GM12892 (cell line): ENCODE measurements around the gene KIRREL2. TPM values are rescaled to one million over a fixed set of nuclear protein-coding genes. Genes with fewer than 3 reads are reported as not detected.

Source experiments
- DNase-seq: peaks from one replicate; pipeline ENCODE4 v3.0.0; 2011; ENCODE audit not compliant: insufficient read length
- FAIRE-seq: peaks from 2 replicates; lab custom pipeline; 2011; peaks lifted over from hg19 to GRCh38; lab: Jason Lieb, UNC
- POLR2A ChIP-seq: IDR thresholded peaks from 2 replicates; pipeline ENCODE4 v1.6.1; 2011; ENCODE audit warnings: low read depth, low read length, control low read depth
- POLR2AphosphoS5 ChIP-seq: IDR thresholded peaks from 2 replicates; pipeline ENCODE4 v1.6.1; 2011; ENCODE audit warnings: low read depth, low read length, control low read depth
- TAF1 ChIP-seq: IDR thresholded peaks from 2 replicates; pipeline ENCODE4 v1.6.1; 2011; ENCODE audit warnings: low read depth, mild to moderate bottlenecking, control low read depth, low read length, borderline replicate concordance
- polyA plus RNA-seq: library from polyadenylated mRNA; unstranded; fragments of >200 nt; gene quantifications from one replicate; pipeline ENCODE4 v1.2.1, GENCODE V29; 2012; ENCODE audit warnings: missing spikeins, inconsistent platforms; ENCODE audit not compliant: missing spikeins

Gene KIRREL2
- 0.19 TPM for polyA plus RNA-seq

DNA sequence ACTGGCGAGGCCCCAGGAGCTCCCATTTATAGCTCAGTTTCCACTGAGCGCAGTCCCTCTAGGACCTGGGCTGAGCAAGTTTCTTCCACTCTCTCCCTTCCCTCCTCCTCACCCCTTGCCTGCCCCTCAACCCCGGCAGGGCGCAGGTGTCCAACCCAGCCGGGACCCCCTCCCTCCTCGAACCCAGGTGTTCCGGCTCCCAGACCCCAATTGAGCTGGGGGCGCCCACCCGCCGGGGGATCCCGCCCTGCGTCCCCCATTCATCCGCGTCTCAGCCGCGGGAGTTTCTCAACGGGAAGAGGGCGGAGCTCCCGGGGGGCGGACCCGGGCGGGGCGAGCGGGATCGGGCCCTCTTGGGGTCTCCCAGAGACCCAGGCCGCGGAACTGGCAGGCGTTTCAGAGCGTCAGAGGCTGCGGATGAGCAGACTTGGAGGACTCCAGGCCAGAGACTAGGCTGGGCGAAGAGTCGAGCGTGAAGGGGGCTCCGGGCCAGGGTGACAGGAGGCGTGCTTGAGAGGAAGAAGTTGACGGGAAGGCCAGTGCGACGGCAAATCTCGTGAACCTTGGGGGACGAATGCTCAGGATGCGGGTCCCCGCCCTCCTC lies at the start of gene KIRREL2:
TSS of gene KIRREL2 (plus strand) at position 366 of the 604 bp plus-strand sequence. CDS start at position 575, 209 bp downstream.
- no peak for TF ChIP-seq POLR2AphosphoS5
- no peak for TF ChIP-seq POLR2A
- TF ChIP-seq TAF1 = no peak
- no peak for DNase-seq
- peak; percentile 44 for FAIRE-seq

DNA sequence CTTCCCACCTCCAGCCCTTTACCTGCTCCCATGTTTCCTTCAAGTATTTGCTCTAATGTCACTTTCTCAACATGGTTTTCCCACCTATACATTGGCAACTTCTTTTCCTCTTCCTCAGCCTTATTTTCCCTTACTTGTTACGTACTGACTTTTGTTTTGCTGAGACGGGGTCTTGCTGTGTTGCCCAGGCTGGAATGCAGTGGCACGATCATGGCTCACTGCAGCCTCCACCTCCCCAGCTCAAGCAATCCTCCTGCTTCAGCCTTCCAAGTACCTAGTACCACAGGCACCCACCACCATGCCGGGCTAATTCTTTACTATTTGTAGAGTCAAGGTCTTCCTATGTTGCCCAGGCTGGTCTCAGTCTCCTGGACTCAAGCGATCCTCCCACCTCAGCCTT lies 49.1 kb upstream of the KIRREL2 start:
- no peak for TF ChIP-seq POLR2A
- no peak for TF ChIP-seq TAF1
- TF ChIP-seq POLR2AphosphoS5 = no peak
- FAIRE-seq (no peak), DNase-seq (no peak)

DNA sequence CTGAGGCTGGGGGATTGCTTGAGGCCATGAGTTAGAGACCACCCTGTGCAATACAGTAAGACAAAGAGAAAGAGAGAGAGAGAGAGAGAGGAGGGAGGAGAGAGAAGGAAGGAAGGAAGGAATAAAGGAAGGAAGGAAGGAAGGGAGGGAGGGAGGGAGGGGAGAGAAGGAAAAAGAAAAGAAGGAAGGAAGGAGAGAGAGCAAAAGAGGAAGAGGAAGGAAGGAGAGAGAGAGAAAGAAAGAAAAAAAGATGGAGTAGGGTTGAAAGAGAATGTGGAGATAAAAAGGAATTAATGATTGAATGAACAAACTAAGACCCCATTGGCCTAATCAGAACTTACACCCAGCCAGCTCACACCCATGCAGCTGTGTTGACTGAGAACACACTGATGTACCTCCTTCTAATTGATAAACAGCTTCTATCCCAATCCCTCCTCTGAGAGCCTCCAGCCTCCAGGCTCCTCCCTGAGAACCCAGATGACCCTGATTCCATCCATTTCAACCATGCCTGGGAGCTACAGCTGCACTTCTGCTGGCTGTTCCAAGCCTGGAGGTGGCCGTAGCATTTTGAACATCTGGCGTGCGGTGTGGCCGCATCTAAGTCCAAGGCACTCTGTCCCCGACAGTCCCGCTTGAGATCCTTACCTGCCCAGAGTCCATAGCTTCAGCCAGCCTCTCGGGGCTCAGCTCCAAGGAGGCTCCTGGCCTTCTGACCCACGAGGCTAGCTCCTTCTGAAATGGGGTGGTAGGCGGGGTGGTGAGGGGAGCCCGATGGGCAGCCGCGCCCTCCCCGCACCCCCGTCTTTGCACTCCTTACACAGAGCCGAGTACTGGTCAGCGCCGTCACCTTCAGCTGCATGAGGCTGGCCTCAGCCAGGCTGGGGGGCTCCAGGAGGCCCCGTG lies 45.1 kb upstream of the KIRREL2 start:
- no peak for DNase-seq
- TF ChIP-seq POLR2AphosphoS5 = no peak
- no peak for TF ChIP-seq POLR2A
- no peak for TF ChIP-seq TAF1
- no peak for FAIRE-seq

GRCh38 chr19:35812220-35813042 lies 44.3 kb upstream of the KIRREL2 start, which contains the start of gene PRODH2:
Gene PRODH2, minus strand, starts transcription at chr19:35812845. Its CDS starts 40 bp downstream, at chr19:35812805.
- FAIRE-seq (no peak), DNase-seq (no peak)
- TF ChIP-seq POLR2AphosphoS5 (no peak), TAF1 (no peak), POLR2A (no peak)

DNA sequence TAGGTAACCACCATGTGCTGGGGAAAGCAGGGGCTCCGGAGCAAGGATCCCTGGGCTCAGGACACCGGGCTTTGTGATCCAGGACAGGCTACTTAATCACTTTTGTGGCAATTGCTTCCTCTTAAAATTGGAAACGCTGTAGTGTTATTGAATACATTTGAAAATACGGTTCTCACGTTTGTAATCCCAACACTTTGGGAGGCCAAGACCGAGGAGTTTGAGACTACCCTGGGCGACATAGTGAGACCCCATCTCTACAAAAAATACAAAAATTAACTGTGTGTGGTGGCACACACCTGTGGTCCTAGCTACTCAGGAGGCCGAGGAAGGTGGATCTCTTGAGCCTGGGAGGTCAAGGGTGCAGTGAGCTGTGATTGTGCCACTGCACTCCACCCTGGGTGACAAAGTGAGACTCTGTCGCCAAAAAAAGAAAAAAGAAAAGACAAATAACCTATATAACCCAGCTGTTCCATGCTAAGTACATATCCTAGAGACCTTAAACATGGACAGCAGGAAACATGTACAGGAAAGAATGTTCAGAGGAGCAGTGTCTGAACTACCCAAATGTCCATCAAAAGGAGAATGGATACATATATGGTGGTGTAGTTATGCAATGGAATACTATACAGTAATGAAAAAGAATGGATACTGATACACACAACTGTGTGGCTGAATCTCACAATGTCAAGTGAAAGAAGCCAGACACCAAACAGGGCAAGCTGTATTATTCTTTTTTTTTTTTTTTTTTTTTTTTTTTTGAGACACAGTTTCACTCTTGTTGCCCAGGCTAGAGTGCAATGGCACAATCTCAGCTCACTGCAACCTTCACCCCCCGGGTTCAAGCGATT lies 43.4 kb upstream of the KIRREL2 start:
- no peak for TF ChIP-seq POLR2AphosphoS5
- FAIRE-seq = no peak
- no peak for DNase-seq

DNA sequence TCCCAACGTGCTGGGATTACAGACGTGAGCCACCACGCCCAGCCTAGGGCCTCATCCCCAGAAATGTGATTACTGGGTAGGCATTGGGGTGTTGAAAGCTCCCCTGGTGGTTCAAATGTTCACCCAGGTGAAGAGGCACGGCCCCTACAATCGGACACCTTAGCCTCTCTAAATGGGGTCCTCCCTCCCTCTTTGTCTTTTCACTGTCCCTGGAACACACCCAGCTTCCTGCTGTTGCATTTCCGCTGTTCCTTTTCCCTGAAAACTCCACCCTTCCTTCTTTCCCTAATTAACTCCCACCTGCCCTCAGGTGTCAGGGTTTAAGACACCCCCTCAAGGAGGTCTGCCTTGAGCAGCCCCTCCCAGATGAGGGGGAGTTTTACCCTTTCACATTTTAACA lies 40.4 kb upstream of the KIRREL2 start:
- TF ChIP-seq POLR2AphosphoS5 = no peak
- TF ChIP-seq TAF1 = no peak
- TF ChIP-seq POLR2A = no peak
- FAIRE-seq (no peak), DNase-seq (no peak)

GRCh38 chr19:35816846-35817245 lies 39.9 kb upstream of the KIRREL2 start:
- TF ChIP-seq POLR2A (no peak), TAF1 (no peak), POLR2AphosphoS5 (no peak)
- DNase-seq = no peak
- no peak for FAIRE-seq

GRCh38 chr19:35818445-35818844 lies 38.3 kb upstream of the KIRREL2 start:
- TF ChIP-seq POLR2AphosphoS5 (no peak), TAF1 (no peak), POLR2A (no peak)
- DNase-seq = no peak
- no peak for FAIRE-seq

DNA sequence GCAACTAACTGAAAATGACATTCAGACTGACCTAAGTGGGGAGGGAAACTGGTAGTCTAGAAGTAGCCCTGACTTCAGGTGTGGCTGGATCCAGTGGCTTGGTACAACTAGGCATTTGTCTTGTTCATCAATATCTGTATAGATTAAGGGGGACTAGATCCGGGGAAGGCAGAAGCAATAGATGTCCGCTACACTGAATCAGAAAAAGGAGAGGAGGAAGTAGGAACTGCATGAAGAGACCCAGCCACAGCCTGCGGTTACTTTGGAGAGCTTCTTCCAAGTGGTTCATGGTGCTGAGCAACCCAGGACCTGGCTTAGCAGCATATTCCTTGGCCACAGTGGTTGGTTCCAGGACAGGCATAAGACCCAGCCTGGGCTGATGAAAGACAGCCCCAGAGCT lies 34.1 kb upstream of the KIRREL2 start:
- DNase-seq = no peak
- no peak for TF ChIP-seq POLR2A
- TF ChIP-seq POLR2AphosphoS5 = no peak
- no peak for TF ChIP-seq TAF1
- no peak for FAIRE-seq

- TF ChIP-seq POLR2AphosphoS5 (no peak), POLR2A (no peak), TAF1 (no peak)
- DNase-seq (no peak), FAIRE-seq (no peak)
Observed at GRCh38 chr19:35824150-35824549, 32.6 kb upstream of the KIRREL2 start.
